Fibroblast of the aortic adventitia (primary cell): ENCODE measurements around the gene PRSS3. TPM values are rescaled to one million over a fixed set of nuclear protein-coding genes. Genes with fewer than 3 reads are reported as not detected.
"Not testable (repeated sequence)": the region's sequence is repeated elsewhere in the genome, so short reads cannot be mapped to it uniquely, and the experiment has no call there.

Source experiments
- DNase-seq: peaks from one replicate; pipeline ENCODE4 v3.0.0-alpha.2; 2010; ENCODE audit warnings: low read depth
- H3K4me3 ChIP-seq: 2 replicates; pipeline ENCODE4 v1.5.1; 2011; ENCODE audit warnings: low read depth, mild to moderate bottlenecking, control low read depth, low read length, moderate library complexity
- total RNA-seq: library from RNA; depleted of rRNA; stranded (reverse); fragments of >200 nt; gene quantifications from 2 replicates; pipeline ENCODE4 v1.2.3, GENCODE V29; 2012; ENCODE audit warnings: low replicate concordance
- TF ChIP-seq, protein P1 (sequence below): IDR thresholded peaks from 2 replicates; pipeline ENCODE4 v1.5.1; 2011; ENCODE audit warnings: mild to moderate bottlenecking, low read length, control low read depth, inconsistent platforms; ENCODE audit not compliant: insufficient read depth

The PRSS3 gene
- total RNA-seq, 1 donor = 145 TPM

DNA sequence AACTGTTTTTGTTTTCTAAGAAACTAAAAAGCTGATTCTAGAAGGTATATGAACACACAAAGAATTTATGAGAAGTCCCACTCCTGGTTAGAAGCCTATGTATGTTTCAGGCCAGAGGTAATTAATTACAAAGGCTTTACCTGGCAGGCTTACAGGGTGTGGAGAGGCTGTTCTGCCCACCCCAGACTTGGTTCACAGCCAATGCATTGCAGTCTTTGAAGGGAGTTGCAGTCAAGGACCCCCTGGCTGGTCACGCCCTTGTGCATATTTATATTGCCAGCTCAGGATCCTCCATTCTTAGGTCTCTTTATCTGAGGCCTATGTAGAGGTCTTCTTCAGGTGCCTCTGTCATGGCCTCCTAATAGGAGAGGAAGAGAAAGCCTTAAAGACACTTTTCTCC is 13.6 kb upstream of the PRSS3 start:
- H3K4me3 ChIP-seq = no peak overlapping the region
- TF ChIP-seq, protein P1, sequence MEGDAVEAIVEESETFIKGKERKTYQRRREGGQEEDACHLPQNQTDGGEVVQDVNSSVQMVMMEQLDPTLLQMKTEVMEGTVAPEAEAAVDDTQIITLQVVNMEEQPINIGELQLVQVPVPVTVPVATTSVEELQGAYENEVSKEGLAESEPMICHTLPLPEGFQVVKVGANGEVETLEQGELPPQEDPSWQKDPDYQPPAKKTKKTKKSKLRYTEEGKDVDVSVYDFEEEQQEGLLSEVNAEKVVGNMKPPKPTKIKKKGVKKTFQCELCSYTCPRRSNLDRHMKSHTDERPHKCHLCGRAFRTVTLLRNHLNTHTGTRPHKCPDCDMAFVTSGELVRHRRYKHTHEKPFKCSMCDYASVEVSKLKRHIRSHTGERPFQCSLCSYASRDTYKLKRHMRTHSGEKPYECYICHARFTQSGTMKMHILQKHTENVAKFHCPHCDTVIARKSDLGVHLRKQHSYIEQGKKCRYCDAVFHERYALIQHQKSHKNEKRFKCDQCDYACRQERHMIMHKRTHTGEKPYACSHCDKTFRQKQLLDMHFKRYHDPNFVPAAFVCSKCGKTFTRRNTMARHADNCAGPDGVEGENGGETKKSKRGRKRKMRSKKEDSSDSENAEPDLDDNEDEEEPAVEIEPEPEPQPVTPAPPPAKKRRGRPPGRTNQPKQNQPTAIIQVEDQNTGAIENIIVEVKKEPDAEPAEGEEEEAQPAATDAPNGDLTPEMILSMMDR = no peak
- DNase-seq = no peak

DNA sequence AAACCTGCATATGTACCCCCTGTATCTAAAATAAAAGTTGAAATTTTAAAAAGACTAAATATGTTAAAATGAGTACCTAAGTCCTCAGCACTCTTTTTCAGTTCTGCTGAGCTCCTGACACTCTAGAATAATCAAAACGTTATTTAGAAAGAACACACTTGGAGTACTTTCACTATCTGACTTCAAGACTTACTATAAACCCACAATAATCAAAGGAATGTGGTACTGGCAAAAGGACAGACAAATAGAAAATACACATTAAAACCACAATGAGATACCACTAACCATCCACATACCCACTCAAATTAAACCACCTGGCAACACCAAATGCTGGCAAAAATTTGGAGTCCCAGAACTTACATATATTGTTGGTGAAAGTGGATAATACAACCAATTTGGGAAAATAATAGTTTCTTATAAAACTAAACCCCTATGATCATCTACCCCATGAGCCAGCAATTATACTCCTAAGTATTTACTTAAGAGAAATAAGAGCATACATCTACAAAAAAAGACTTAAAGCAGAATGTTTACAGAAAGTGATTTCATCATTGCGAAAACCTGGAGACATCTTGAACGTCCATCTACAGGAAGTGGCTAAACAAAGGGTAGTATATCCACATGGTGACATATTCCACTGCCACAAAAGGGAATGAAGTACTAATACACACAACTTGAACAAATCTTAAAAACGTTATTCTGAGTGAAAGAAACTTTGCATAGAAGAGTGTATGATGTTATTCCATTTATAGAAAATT is 12.8 kb upstream of the PRSS3 start:
- peak; percentile 82 for DNase-seq
- no peak overlapping the region for H3K4me3 ChIP-seq
- TF ChIP-seq, protein P1 = no peak

DNA sequence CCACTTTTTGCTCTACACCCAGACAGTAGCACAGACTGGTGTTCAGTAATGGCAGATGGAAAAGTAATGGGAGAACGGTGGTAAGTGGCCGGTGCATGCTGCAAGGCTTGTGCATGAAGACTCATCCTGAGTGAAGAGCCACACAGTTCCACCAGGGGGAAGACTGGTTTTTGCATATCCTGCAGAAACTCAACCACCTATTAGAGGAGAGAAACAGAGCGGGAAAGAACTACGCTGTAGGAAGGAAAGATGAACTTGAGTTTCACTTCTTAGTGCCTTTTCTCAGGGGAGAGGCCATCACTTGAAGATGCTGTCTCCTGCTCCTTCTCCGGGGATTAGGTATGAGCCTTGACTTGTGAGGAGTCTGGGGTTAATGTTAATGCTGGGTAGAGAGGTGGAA is 9.4 kb upstream of the PRSS3 start:
- no peak overlapping the region for H3K4me3 ChIP-seq
- TF ChIP-seq, protein P1 = peak; percentile 28
- DNase-seq = no peak

DNA sequence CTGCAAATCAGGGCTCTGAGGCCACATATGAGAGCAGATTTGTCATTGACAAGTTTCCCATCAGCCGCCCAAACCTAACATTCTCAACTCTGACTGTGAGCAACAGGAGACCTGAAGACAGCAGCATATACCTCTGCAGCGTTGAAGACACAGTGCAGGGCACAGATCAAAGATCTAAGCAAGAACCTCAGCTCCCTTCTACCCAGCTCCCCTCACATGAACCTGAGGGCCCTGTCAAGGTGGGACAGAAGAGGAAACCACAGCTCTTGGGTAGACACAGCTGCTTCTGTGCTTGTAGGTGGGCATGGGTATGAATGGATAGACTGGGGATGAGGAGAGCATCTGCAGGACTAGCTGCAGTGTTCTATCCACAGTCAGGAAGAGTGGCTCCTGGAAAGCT is 8.7 kb upstream of the PRSS3 start:
- no peak overlapping the region for H3K4me3 ChIP-seq
- no peak for DNase-seq
- TF ChIP-seq, protein P1 = no peak

DNA sequence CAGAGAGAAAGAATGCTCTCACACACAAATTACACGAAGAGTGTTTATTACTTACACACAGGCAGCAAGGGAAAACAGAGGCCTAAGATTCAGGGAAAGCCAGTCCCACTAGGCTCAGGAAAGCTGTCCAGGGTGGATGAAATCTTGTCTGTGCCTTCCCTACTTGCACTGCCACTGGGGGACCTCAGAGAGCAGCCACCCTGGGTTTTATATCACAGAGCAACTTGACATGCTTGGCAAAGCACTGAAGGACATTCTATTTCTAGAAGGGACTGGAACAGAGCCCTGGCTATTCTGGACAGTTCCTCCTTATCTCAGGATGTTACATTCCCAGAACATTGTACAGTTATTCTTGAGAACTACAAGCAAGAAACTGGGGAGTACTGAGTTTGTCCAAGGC is 7.5 kb upstream of the PRSS3 start:
- peak; percentile 46 for DNase-seq
- TF ChIP-seq, protein P1 = no peak
- H3K4me3 ChIP-seq = no peak overlapping the region

DNA sequence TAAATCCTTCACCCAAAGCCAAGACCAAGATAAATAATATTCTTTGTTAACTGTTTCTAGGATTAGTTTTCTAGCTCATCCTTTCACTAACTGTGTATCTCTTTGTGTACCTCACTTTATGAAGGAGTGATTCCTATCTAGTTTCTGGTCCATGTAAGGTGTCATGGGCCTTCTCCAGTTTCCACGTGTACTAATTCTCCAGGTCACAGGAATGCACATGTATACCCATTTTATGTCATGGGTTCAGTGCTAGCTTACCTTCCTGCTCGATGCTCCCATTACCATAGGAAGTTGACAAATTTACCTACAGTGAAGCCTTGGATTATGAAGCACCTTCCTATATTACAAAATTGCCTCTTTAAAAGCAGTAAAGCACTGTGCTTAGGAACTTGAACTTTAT is 5.9 kb upstream of the PRSS3 start:
- DNase-seq, H3K4me3 ChIP-seq: not testable (repeated sequence)

DNA sequence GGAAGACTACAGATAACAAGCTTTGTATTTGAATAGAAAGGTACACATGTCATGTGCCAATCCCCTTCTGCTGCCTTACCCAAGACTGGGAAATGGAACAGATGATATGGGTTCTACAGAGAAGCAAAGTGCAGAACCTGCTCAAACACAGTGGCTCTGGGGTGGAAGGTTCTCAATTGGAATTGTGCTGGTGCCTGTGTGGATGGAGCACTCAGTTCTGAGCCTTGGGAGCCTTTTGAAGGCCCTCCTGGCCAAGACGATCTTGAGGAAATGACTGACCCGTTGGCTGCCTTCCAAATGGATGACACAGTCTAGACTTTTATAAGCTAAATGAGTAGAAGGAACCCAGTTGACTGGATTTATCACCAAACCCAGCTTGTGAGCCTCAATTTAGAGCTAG is 4.2 kb upstream of the PRSS3 start:
- peak; percentile 56 for DNase-seq
- H3K4me3 ChIP-seq = no peak overlapping the region
- TF ChIP-seq, protein P1 = no peak

DNA sequence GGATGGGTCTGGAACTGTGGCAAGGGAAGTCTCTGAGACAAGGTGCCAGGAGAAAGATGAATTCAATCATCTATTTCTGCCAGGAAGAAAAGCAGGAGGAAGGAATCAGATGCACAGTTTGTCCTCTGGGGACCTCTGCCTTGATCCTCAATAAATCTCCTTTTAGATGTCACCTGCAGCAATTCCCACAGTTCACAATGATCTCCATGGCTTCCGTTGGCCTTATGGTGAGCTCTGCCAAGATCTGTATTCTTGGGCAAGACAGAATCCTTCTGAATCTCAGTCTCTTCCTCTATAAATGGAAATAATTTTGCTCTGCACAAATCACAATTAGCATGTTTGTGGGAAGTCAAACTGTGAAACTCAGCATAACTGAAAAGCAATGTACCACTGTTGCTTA is 1.9 kb upstream of the PRSS3 start:
- H3K4me3 ChIP-seq, DNase-seq: not testable (repeated sequence)
